NCI-H526 (cell line): ENCODE measurements around the gene CLEC2D.
A peak's percentile ranks its signal among the peaks of the same experiment; 100 is the strongest.
"Not testable (repeated sequence)": the region's sequence is repeated elsewhere in the genome, so short reads cannot be mapped to it uniquely, and the experiment has no call there.

Experiments
- DNase-seq, 2 experiments: peaks; one replicate each; lab custom pipeline; 2025; lab: John Stamatoyannopoulos, UW

CLEC2D gene

DNA sequence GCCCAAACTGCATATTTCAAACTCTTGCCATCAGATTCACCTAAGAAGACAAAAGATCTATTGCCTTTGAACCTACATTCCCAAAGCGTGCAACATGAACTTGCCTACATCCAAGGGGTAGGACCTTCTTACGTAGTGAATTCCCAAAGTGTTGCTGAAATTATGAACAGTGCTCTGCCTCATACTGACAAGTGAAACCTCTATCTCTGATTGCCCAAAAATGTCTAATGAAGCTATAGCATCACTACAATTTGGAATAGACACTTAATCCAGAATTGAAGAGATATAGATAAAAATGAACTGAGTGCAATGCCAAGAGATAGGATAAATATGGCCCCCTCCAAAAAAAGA lies 31.1 kb downstream of the CLEC2D start:
- DNase-seq: no peak

GRCh38 chr12:9701380-9702154 lies 32.1 kb downstream of the CLEC2D start:
- no peak for DNase-seq

DNA sequence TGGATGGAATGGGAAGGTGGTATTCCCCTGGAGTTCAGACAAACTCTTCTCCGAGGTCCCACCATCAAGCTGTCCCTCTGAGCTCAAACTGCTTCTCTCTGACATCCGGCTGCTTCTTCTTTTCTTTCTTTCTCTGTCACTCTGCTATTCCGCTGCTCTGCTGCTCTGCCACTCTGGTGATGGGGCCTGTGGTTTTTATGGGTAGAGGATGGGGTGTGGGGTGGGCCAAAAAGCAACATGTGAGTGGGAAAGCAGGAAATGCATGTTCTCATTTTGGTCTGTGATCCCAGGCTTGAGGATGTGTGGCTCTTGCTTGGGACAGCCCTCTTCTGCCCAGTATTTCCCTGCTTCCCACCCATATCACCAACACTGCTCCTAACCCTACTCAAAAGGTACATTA lies 32.7 kb downstream of the CLEC2D start:
- no peak for DNase-seq

DNA sequence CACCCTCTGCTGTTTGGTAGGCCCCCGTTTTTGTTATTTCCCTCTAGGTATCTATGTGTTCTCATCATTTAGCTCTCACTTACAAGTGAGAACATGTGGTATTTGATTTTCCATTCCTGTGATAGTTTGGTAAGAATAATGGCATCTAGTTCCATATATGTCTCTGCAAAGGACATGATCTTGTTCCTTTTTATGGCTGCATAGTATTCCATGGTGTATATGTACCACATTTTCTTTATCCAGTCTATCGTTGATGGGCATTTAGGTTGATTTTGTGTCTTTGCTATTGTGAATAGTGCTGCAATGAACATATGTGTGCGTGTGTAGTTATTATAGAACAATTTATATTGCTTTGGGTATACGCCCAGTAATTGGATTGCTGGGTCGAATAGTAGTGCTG lies 35.0 kb downstream of the CLEC2D start:
- DNase-seq: not testable (repeated sequence)

GRCh38 chr12:9706086-9706685 lies 36.7 kb downstream of the CLEC2D start:
- no peak for DNase-seq

GRCh38 chr12:9707356-9707755 lies 37.8 kb downstream of the CLEC2D start:
- no peak for DNase-seq

DNA sequence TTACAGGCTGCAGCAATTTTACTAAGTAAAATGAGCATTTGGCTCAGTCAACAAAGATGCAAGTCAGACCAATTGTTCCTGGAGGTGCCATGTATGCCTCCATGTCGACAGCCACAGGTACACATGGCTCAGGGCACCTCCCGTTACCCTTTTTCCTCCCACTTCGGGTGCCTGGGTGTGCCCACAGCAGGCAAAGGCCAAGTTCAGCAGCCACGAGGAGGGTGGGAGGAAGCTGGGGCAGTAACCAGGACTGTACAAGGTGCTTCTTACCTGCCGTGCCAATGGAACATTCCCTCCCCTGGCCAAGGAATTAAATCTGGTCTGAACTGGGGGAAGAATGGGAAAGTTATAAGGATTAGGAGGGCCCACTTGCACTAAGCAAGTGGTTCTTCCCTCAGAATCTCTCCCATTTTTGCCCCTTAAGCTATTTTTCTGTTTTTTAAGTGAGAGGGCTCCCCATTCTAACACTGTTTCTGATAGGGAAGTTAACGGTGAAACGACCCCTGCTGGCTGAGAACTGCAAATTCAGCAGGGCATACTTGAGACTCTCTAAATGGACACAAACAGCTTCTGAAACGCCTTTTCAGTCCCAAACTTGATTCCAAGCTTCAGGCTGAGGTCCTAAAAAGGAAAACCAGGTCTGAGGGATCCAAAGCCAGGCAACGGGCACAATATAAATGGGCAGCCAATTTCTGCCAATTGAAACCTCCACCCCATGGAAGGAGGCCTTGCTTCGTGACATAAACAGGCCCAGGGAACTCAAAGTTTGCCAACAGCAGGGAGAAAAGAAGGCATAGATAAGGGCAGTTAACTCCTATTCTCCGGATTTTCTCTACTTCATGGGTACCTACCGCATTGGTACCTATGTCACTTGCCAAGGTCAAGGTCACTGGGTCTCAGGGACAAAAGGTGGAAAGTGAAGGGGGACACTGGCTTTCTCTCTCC lies 38.6 kb downstream of the CLEC2D start:
- DNase-seq: peak in 1 of 2 experiments; percentile 52

DNA sequence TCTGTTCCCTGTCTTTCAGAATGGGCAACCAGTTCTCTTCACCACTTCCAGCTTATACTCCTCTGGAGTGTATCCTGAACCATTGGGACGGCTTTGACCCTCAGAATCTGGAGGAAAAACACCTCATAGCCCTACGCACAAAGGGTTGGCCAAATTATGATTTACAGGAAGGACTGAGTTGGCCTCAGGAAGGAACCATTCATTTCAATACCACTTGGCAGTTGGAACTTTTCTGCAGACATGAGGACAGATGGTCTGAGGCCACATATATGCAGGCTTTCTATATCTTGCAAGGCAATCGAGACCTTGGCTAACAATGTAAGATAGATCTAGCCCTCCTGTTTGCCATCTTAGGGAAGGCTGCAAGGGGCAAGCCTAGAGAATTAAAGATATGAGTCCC lies 39.3 kb downstream of the CLEC2D start:
- DNase-seq: no peak

DNA sequence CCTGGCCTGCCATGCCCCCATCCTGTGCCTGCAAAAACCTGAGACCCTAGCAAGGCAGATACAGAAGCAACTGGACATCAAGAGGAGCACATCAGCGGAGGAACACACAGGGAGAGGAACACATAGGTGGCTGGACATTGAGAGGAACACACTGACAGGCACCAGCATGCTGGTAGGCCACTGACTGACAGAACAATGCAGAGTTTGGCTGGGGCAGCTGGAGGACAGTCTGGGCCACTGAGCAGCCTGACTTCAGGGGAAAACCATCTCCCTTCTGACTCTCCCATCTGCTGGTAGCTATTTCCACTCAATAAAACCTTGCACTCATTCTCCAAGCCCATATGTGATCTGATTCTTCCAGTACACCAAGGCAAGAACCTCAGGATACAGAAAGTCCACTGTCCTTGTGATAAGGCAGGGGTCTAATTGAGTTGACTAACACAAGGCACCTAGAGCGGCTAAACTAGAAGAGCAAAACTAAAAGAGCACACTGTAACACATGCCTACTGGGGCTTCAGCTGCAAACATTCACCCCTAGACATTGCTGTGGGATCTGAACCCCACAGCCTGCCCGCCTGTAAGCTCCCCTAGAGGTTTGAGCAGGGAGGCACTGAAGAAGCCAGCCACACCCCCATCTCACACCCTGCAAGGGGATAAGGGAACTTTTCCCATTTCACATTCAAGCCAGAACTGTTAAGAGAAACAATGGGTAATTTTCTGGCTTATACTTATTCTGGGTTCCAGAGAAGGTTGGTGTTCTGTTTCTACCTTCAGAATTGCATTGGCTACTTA lies 41.3 kb downstream of the CLEC2D start:
- DNase-seq: no peak

DNA sequence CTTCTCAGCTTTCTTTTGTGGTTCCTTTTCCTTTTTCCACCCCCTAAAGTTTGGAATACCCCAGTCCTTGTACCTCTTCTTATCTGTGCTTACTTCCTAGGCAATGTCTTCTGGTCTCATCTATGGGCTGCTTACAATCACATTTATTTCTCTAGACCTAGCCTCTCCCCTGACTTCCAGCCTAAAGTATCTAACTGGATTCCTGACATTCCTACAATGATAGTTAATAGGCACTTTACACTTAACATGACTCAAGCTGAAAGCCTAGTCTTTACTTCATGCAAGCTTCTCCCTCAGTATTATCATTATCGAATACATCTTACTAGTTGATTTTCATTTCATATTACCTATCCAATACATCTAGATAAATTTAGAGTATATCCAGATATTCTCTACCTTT lies 42.2 kb downstream of the CLEC2D start:
- no peak for DNase-seq

DNA sequence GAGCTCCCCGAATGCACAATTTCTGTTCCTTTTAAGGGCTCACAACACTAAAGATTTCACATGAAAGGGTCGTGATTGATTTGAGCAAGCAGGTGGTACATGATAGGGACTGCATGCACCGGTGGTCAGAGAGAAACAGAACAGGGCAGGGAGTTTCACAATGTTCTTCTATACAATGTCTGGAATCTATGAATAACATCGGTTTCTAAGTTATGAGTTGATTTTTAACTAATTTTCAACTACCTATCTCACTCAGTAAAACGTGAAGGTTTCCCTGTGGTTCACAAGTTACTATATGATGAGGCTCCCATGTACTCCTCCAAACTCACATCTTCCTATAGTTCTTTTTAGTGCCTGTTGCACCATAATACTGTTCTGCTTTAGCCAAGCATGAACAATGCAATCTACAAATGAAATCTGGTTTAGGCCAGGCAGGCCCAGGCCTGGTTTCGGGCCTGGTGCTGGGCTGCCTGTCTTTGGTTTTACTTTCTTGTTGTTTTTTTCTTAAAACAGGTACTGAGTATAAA lies 43.6 kb downstream of the CLEC2D start:
- DNase-seq: not testable (repeated sequence)

DNA sequence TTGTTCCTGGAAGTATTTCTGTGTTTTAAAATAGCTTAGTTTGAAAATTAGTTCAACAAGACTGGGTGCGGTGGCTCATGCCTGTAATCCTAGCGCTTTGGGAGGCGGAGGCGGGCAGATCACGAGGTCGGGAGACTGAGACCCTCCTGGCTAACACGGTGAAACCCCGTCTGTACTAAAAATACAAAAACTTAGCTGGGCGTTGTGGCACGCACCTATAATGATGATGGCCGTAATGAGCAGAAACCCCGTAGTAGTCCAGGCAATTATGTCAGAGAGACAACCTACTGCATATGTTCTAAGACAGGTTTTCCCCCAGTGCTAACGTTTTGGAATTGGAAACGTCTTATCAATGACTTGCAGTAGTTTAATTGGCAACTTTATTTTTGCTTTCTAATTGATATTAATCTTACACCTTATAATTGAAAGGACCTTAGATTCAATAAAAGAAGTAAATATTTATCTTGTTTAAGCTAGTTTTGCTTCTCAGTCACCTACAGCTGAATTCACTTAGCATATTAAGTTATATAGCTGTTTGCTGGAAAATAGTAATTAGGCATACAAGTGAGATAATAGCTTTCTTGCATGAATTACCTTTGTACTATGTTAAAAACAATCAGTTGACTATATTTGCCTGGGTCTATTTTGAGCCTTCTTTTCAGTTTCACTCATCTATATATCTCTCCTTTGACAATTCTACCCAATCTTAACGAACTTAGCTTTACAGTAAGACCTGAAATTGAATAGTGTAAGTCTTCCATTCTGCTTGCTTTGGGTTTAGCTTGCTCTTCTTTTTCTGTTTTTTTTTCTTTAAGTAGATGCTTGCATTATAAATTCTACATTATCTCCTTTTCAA lies 47.8 kb downstream of the CLEC2D start:
- no peak for DNase-seq

DNA sequence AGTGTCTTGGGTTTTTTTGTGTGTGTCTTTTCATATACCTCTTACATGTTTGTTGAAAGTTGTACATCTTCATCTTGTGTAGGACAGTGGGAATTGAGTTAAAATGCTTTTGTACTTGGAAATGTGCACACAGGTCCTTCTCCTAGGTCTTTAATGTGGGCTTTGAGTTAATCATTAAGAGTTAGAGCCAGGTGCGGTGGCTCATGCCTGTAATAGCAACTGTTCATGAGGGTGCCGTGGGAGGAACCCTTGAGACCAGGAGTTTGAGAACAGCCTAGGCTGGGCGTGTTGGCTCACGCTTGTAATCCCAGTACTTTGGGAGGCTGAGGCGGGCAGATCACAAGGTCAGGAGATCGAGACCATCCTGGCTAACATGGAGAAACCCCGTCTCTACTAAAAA lies 49.5 kb downstream of the CLEC2D start:
- no peak for DNase-seq

DNA sequence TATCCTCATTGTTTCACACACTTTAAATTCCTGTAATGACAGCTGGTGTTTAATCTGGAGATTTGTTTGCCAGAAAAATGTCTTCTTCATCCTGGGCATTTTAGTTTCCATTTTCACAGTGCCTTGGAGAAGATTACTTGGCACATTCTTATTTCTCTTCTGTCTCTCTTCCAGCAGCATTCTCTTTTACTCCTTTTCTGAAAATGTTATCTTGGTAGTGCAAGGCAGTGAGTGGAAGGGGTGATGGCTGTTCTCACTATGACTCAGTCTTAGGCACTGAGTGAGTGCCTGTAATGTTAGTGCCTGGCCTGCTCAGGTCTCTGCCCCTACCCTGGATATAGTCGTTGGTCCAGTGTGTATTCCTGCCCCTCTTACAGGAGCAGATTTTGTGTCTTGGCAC lies 50.3 kb downstream of the CLEC2D start:
- no peak for DNase-seq

GRCh38 chr12:9721394-9722092 lies 52.0 kb downstream of the CLEC2D start:
- no peak for DNase-seq

DNA sequence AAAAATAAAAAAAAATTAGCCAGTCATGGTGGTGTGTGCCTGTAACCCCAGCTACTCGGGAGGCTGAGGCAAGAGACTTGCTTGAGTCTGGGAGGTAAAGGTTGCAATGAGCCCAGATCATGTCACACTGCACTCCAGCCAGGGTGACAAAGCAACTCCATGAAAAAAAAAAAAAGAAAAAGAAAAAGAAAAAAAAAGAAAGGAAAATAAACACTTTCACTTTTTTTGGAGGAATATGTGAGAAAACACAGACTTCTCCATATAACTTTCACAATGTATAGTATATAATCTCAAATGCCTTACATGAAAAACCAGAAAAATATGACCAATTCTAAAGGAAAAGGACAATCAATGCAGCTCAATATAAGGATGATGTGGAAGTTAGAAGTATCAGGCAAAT lies 54.5 kb downstream of the CLEC2D start:
- DNase-seq: no peak

DNA sequence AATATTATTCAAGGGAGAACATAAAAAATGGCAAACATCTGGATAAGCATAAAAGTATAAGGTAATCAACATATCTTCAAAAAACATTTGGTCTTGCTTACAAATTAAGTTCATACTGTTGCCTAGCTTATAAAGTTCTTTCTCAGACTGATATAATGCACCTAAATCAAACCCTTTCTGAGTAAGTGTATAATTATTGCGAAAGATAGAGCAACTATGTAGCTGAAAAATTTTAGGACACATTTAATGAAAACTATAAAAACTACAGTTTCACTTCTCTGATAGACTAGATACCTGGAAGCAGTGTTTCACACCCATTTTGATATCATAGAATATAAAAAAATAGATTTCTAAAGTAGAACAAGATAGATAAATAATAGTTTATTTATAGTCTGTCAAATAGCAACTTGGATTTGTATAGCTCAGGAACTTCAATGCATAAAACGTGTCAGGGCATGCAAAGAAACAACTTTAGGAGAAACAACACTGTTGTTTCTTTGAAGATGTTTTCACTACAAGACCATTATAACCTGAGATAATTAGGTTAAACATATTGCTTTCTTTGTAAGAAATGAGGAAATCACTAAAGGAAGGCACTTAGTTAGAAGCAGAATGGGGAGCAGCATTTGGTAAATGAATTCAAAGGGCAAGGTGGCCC lies 55.8 kb downstream of the CLEC2D start:
- DNase-seq: no peak

- no peak for DNase-seq
Observed at GRCh38 chr12:9727813-9728212, 58.3 kb downstream of the CLEC2D start.

DNA sequence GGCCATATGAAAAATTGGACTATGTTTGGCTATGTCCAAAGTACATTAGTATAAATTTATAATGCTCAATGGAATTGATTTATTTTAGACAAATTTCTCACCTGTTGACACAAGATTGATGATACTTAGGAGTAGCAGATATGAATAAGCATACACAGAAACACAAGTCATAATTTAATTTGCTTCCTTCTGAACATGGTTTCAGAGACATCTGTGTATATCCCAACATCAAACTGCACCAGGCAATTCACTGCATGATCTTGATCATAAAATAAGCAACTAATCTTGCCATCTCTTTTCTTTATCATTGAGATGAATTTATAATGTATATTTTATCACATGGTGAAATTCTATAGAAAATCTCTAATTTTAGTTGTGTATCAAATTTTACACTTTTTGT lies 59.6 kb downstream of the CLEC2D start:
- no peak for DNase-seq

- DNase-seq: no peak
Observed at GRCh38 chr12:9730011-9730410, 60.5 kb downstream of the CLEC2D start.
